GM12872 (cell line): Measurements from ENCODE around the gene COL13A1.

Experiments used
- CTCF ChIP-seq: IDR thresholded peaks from 3 replicates; pipeline ENCODE4 v1.5.1; 2011; ENCODE audit warnings: low read depth, mild to moderate bottlenecking, low read length, moderate library complexity; ENCODE audit not compliant: insufficient read depth

Gene COL13A1

DNA sequence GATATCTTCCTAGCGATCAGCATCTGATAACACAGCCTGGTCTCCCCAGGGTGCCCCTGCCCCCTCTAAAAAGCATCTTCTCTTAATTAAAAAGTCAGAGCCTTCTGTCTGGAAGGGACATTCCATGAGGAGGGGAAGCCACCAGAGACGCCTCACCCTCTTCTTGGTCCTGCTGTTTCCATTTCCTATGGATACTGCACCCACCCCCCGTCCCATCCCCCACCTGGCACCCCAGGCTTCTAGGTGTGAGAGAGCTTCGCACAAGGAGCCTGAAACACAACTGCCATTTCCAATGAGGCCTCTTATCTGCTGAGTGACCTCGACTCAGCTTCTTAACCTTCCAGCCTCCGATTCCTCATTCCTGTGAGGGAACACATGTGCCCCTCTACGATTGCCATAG is 51.4 kb downstream of the COL13A1 start:
- TF ChIP-seq CTCF, result no peak

DNA sequence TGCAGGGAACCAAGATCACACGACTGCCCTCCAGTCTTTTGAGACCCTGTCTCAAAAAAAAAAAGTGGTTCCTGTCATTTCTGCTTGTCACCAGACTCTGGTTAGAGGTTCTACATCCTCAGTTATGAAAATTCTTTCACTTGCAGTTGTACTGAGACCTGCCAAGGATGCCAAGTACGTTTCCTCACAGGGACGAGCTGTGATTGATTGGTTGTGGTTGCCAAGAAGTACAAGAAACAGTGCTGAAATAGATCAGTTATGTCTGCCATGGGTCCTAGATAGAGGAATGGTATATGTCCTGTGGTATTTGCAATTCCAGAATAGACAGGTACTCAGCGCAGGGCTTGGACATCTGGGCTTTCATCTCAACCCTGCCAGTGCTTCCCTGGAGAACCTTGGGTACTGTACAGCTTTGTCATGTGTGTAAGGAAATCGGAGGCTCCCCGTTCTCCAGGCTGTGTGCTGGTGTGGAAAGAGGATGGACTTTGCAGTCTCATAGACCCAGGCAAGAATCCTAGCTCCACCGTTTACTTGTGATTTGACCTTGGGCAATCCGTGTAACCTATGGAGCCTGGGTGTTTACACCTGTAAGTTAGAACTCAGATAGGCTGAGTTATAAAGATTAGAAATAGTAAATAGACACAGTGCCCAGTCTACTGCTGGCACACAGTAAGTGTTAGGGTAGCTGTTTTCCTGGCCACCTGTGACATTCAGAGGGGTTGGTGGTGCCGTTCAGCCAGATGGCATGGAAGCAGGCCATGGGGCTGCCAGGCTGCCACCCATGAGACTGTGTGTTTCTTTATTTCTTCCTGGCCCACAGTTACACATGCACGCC is 53.0 kb downstream of the COL13A1 start:
- no peak for TF ChIP-seq CTCF

DNA sequence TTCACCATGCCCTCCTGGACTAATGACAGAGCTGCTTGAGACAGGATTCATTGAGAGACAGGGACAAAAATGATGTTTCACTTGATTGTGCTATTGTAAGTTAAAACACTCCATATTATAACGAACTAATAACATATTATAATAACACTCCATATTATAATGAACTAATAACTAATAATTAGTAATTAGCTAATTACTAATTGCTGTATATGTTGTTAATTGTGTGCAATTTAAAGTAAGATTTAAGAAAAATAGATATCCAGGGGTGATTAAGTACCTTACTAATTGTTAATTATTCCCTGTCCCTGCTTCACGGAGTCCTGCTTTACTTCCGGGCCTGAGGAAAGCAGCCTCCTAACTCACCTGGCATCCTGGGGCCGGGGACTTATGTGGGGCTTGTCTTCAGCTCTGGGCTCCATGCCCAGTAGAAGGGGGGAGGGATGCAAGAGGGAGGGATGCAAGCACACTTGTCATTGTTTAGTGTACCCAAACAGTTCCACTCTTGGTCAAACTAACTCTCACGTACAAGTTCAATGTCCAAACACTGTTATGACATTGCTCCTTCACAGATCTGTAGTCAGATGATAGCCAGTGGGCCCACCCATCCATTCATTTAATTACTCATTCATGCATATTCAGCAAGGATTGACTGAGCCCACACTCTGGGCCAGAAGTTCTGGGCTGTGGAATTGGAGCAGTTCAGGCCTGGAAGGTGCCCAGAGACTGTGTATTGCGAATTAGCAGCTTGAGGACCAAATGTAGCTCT is 53.8 kb downstream of the COL13A1 start:
- no peak for TF ChIP-seq CTCF

DNA sequence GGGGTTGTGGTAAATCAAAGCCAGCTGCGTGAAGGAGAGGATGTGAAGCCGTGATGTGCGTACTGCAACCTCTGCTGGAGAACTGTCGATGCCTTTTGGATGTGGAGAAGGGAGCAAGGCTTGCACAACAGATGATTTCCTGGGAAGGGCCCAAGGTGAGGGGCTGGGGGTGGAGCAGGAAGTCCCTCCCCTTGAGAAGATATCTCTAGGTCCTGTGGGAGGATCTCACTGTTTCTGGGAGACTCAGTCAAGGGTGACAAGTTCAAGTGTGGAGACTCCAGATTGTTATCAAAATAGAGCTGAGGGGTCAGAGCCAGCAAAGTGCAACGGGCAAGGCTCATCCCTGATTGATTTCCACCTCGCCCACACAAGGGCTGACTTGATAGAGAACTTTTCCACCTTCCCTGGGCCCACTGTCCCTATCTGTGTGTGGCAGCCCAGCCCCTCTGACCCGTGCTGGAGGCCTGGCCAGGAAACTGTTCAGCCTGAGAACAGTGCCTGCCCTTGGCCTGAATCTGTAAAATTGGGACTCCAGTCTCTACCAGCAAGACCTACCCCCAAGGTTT is 55.0 kb downstream of the COL13A1 start:
- no peak for TF ChIP-seq CTCF

GRCh38 chr10:69858201-69858600 is 56.5 kb downstream of the COL13A1 start:
- no peak for TF ChIP-seq CTCF

GRCh38 chr10:69860271-69860670 is 58.6 kb downstream of the COL13A1 start:
- TF ChIP-seq CTCF, result no peak
